Cardiac muscle cell (in vitro differentiated cells and primary cell): ENCODE results near the gene HSPB3. TPM values are rescaled to one million over a fixed set of nuclear protein-coding genes. Genes with fewer than 3 reads are reported as not detected.

Experiments used
- DNase-seq, 2 donors: peaks; one replicate each; pipeline versions ENCODE4 v3.0.0 to v3.0.0-alpha.2; 2010 to 2017; ENCODE audit warnings: low read depth in 1 of 2, low spot score in 1 of 2
- H3K27ac ChIP-seq: fragments of 200-600 bp; sonication (generic); 2 replicates; pipeline ENCODE4 v1.5.1; 2016
- H3K27me3 ChIP-seq: fragments of 200-600 bp; sonication (generic); 2 replicates; pipeline ENCODE4 v1.6.0; 2016; ENCODE audit warnings: control low read depth
- H3K36me3 ChIP-seq: fragments of 200-600 bp; sonication (generic); 2 replicates; pipeline ENCODE4 v1.5.1; 2016; ENCODE audit warnings: control low read depth
- H3K4me1 ChIP-seq: fragments of 200-600 bp; sonication (generic); 2 replicates; pipeline ENCODE4 v1.8.1; 2017; ENCODE audit warnings: low read depth, mild to moderate bottlenecking, mixed run types
- H3K4me3 ChIP-seq: fragments of 200-600 bp; sonication (generic); 2 replicates; pipeline ENCODE4 v1.5.1; 2016; ENCODE audit warnings: mild to moderate bottlenecking
- H3K9me3 ChIP-seq: fragments of 200-600 bp; sonication (generic); 2 replicates; pipeline ENCODE4 v1.5.1; 2017; ENCODE audit warnings: low read depth, mild to moderate bottlenecking, control low read depth
- CTCF ChIP-seq: IDR thresholded peaks from 2 replicates; pipeline ENCODE4 v1.5.1; 2012; ENCODE audit warnings: low read depth, mild to moderate bottlenecking, low read length
- polyA plus RNA-seq: library from polyadenylated mRNA; unstranded; fragments of >200 nt; fragmentation: Nextera tagmentation; extraction: Ambion mirVana; gene quantifications from 2 replicates; pipeline ENCODE4 v1.2.1, GENCODE V29; 2016
- total RNA-seq: library from RNA; depleted of rRNA; stranded (reverse); fragments of >200 nt; gene quantifications from 2 replicates; pipeline ENCODE4 v1.2.3, GENCODE V29; 2016

HSPB3 gene
- total and polyA plus RNA-seq, 2 experiments from 2014 or later = 45.4 to 57.3 TPM

DNA sequence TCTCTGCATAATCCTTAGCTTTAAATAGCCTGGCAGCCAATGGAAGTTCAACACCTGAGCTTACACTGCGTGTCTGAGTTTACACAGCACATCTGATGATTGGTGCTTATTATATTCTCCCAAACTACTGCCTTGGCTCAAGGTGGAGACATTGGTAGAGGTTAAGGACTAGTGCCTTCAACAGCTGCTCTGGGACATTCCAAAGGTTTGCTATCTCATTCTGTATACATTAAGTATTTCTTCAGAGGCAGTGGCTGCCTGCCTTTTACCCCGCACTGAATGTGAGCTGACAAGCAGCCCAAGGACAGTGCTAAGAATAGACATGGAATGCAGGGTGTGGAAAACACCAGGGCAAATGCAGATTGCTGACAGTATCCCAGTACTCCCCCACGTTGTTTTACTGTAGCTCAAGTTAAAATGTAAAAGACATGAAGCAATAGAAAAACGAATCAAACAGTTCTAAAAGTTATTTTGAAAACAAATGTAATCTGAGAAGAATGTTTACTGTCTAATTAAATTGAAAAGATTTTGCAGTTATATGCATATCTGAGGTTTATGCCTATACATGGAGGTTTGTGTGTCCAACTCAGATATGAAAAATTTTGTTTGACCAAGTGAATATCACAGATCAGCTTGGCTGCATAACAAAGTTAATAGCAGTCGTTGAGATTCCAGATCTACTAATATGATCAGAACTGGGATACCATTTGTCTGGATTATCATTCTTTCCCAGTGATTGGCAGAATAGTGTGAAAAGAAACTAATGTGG is 1.8 kb downstream of the HSPB3 start:
- H3K27me3 ChIP-seq = no peaks in the 10 kb centered on the region
- no peak for TF ChIP-seq CTCF
- no peaks in the 10 kb centered on the region for H3K36me3 ChIP-seq
- peak overlapping the region; percentile 99 for H3K27ac ChIP-seq
- peak overlapping the region; percentile 23 for H3K4me3 ChIP-seq
- DNase-seq = peak; percentile 92 to 94
- no peaks in the 10 kb centered on the region for H3K9me3 ChIP-seq
- H3K4me1 ChIP-seq = peaks cover 52% of the 10 kb centered on the region

GRCh38 chr5:54458221-54458620 is 2.7 kb downstream of the HSPB3 start:
- DNase-seq = no peak
- TF ChIP-seq CTCF = no peak
- no peak overlapping the region for H3K4me3 ChIP-seq

GRCh38 chr5:54460181-54460919 is 4.9 kb downstream of the HSPB3 start:
- Histone ChIP-seq H3K36me3 (no peaks in the 10 kb centered on the region), H3K4me1 (peaks cover 46% of the 10 kb centered on the region), H3K9me3 (no peaks in the 10 kb centered on the region), H3K27ac (peak overlapping the region; percentile 99), H3K4me3 (no peak overlapping the region), H3K27me3 (no peaks in the 10 kb centered on the region)
- no peak for TF ChIP-seq CTCF
- peak; percentile 25 to 26 for DNase-seq

More at GRCh38 chr5:54458221-54458620, 2.7 kb downstream of the HSPB3 start:
- Histone ChIP-seq H3K36me3 (no peaks in the 10 kb centered on the region), H3K27ac (peak overlapping the region; percentile 99), H3K9me3 (no peaks in the 10 kb centered on the region), H3K4me1 (peaks cover 50% of the 10 kb centered on the region), H3K27me3 (no peaks in the 10 kb centered on the region)

GRCh38 chr5:54462281-54462680 is 6.8 kb downstream of the HSPB3 start:
- no peak for TF ChIP-seq CTCF
- no peak for DNase-seq
- Histone ChIP-seq H3K9me3 (no peaks in the 10 kb centered on the region), H3K27me3 (no peaks in the 10 kb centered on the region), H3K36me3 (no peaks in the 10 kb centered on the region), H3K4me3 (no peak overlapping the region), H3K4me1 (peaks cover 41% of the 10 kb centered on the region), H3K27ac (no peak overlapping the region)

GRCh38 chr5:54463713-54464112 is 8.2 kb downstream of the HSPB3 start:
- H3K4me3 ChIP-seq = no peak overlapping the region
- H3K36me3 ChIP-seq = no peaks in the 10 kb centered on the region
- H3K27me3 ChIP-seq = no peaks in the 10 kb centered on the region
- H3K9me3 ChIP-seq = no peaks in the 10 kb centered on the region
- no peak for TF ChIP-seq CTCF
- peak in 1 of 2 donors; percentile 10 for DNase-seq
- H3K27ac ChIP-seq = no peak overlapping the region
- peaks cover 29% of the 10 kb centered on the region for H3K4me1 ChIP-seq
